GM18861 (cell line): Measurements from ENCODE around the gene SOCS1.

Experiments
- ATAC-seq: cut with Tn5 transposase; IDR thresholded peaks from one replicate; pipeline ENCODE4 v1.9.1; 2021; ENCODE audit not compliant: unreplicated experiment

SOCS1 gene

GRCh38 chr16:11208916-11209665, 46.9 kb downstream of the SOCS1 start:
- no peak for ATAC-seq

- no peak for ATAC-seq
Observed at GRCh38 chr16:11207646-11208045, 48.4 kb downstream of the SOCS1 start.

- ATAC-seq: peak; percentile 28
Observed at GRCh38 chr16:11205754-11206581, 50.0 kb downstream of the SOCS1 start.

GRCh38 chr16:11205065-11205699, 50.8 kb downstream of the SOCS1 start:
- ATAC-seq: no peak

- no peak for ATAC-seq
Observed at GRCh38 chr16:11204513-11205047, 51.4 kb downstream of the SOCS1 start.
